Astrocyte (in vitro differentiated cells and primary cell): ENCODE measurements around the gene KXD1. TPM values are rescaled to one million over a fixed set of nuclear protein-coding genes. Genes with fewer than 3 reads are reported as not detected.
"Not testable (repeated sequence)": the region's sequence is repeated elsewhere in the genome, so short reads cannot be mapped to it uniquely, and the experiment has no call there.

Experiments used
- DNase-seq: peaks from one replicate; pipeline ENCODE4 v3.0.0-alpha.2; 2010; ENCODE audit warnings: low read depth
- FAIRE-seq: peaks from 2 replicates; lab custom pipeline; 2011; peaks lifted over from hg19 to GRCh38; lab: Jason Lieb, UNC
- H2AFZ ChIP-seq: 2 replicates; pipeline ENCODE4 v1.6.0; 2012; ENCODE audit warnings: low read depth, low read length, inconsistent platforms
- H3K27ac ChIP-seq: 2 replicates; pipeline ENCODE4 v1.5.1; 2011; ENCODE audit warnings: low read depth, low read length, inconsistent platforms
- H3K27me3 ChIP-seq: 2 replicates; pipeline ENCODE4 v1.6.0; 2011; ENCODE audit warnings: low read length, inconsistent platforms; ENCODE audit not compliant: insufficient read depth
- H3K36me3 ChIP-seq: 2 replicates; pipeline ENCODE4 v1.5.1; 2011; ENCODE audit warnings: low read length, inconsistent platforms; ENCODE audit not compliant: insufficient read depth
- H3K4me1 ChIP-seq: 2 replicates; pipeline ENCODE4 v1.5.1; 2011; ENCODE audit warnings: low read length, inconsistent platforms; ENCODE audit not compliant: insufficient read depth
- H3K4me2 ChIP-seq: 2 replicates; pipeline ENCODE4 v1.6.0; 2012; ENCODE audit warnings: low read length, inconsistent platforms
- H3K4me3 ChIP-seq: 2 replicates; pipeline ENCODE4 v1.5.1; 2011; ENCODE audit warnings: low read depth, mild to moderate bottlenecking, low read length, inconsistent platforms; ENCODE audit not compliant: insufficient read depth
- H3K79me2 ChIP-seq: 2 replicates; pipeline ENCODE4 v1.6.0; 2012; ENCODE audit warnings: mild to moderate bottlenecking, low read length, inconsistent platforms; ENCODE audit not compliant: insufficient read depth
- H3K9ac ChIP-seq: 2 replicates; pipeline ENCODE4 v1.6.0; 2012; ENCODE audit warnings: mild to moderate bottlenecking, low read length, inconsistent platforms
- H3K9me3 ChIP-seq: 2 replicates; pipeline ENCODE4 v1.5.1; 2012; ENCODE audit warnings: low read depth, mild to moderate bottlenecking, low read length, inconsistent platforms; ENCODE audit not compliant: insufficient read depth
- H4K20me1 ChIP-seq: 2 replicates; pipeline ENCODE4 v1.6.0; 2012; ENCODE audit warnings: low read length, inconsistent platforms; ENCODE audit not compliant: insufficient read depth
- H3K27ac Mint-ChIP-seq: one replicate; pipeline ENCODE4 v1.8.0; 2021; ENCODE audit warnings: mild to moderate bottlenecking, mixed read lengths; ENCODE audit not compliant: unreplicated experiment
- H3K27me3 Mint-ChIP-seq: one replicate; pipeline ENCODE4 v1.8.0; 2021; ENCODE audit warnings: low read depth, mixed read lengths; ENCODE audit not compliant: unreplicated experiment
- H3K36me3 Mint-ChIP-seq: one replicate; pipeline ENCODE4 v1.8.0; 2021; ENCODE audit warnings: low read depth, mixed read lengths; ENCODE audit not compliant: unreplicated experiment
- H3K4me1 Mint-ChIP-seq: one replicate; pipeline ENCODE4 v1.8.0; 2021; ENCODE audit warnings: low read depth, mixed read lengths; ENCODE audit not compliant: unreplicated experiment
- H3K4me3 Mint-ChIP-seq: one replicate; pipeline ENCODE4 v1.8.0; 2021; ENCODE audit warnings: mild to moderate bottlenecking, moderate library complexity, mixed read lengths; ENCODE audit not compliant: unreplicated experiment
- H3K9me3 Mint-ChIP-seq: one replicate; pipeline ENCODE4 v1.8.0; 2021; ENCODE audit warnings: mild to moderate bottlenecking, mixed read lengths; ENCODE audit not compliant: unreplicated experiment
- EZH2 ChIP-seq: IDR thresholded peaks from 2 replicates; pipeline ENCODE4 v1.6.1; 2012; ENCODE audit warnings: mild to moderate bottlenecking, low read length, inconsistent platforms; ENCODE audit not compliant: insufficient read depth
- total RNA-seq: library from RNA; stranded (reverse); gene quantifications from 2 replicates; pipeline ENCODE4 v1.2.1, GENCODE V29; 2021
- TF ChIP-seq, protein P1 (sequence below): IDR thresholded peaks from 2 replicates; pipeline ENCODE4 v1.5.1; 2011; ENCODE audit warnings: low read depth, mild to moderate bottlenecking, inconsistent platforms, low read length, moderate library complexity; ENCODE audit not compliant: insufficient read depth

The KXD1 gene
- total RNA-seq, 1 donor from 2014 or later = 80.2 TPM

DNA sequence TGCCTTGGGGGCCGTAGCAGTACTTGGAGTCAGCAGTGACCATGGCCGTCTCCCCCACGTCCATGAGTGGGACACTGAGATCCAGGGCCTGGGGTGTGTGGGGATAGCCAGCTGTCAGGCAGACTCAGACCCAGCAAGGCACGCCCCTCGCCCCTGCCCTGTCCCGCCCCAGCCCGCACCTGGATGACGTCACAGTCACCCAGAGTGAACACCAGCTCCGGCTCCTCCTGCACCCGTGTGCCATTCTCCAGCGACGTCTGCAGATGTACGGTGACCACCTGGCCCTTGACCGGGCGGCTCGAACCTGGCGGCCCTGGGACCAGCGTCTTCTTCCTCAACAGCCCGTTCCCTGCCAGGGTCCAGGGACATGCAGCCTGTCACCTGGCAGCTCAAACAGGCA lies 18.3 kb upstream of the KXD1 start:
- no peak for FAIRE-seq
- no peak for TF ChIP-seq EZH2
- TF ChIP-seq, protein P1, sequence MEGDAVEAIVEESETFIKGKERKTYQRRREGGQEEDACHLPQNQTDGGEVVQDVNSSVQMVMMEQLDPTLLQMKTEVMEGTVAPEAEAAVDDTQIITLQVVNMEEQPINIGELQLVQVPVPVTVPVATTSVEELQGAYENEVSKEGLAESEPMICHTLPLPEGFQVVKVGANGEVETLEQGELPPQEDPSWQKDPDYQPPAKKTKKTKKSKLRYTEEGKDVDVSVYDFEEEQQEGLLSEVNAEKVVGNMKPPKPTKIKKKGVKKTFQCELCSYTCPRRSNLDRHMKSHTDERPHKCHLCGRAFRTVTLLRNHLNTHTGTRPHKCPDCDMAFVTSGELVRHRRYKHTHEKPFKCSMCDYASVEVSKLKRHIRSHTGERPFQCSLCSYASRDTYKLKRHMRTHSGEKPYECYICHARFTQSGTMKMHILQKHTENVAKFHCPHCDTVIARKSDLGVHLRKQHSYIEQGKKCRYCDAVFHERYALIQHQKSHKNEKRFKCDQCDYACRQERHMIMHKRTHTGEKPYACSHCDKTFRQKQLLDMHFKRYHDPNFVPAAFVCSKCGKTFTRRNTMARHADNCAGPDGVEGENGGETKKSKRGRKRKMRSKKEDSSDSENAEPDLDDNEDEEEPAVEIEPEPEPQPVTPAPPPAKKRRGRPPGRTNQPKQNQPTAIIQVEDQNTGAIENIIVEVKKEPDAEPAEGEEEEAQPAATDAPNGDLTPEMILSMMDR = no peak
- Histone ChIP-seq H3K27me3 (no peaks in the 10 kb centered on the region), H3K9me3 (no peaks in the 10 kb centered on the region), H3K4me2 (no peak overlapping the region), H3K36me3 (peaks cover 9% of the 10 kb centered on the region), H3K9ac (no peak overlapping the region), H4K20me1 (peaks cover 9% of the 10 kb centered on the region), H3K79me2 (peaks cover 16% of the 10 kb centered on the region), H3K4me3 (no peak overlapping the region), H3K27ac (no peak overlapping the region), H2AFZ (no peak overlapping the region), H3K4me1 (peaks cover 14% of the 10 kb centered on the region)
- Mint-ChIP-seq H3K27me3 (no peaks in the 10 kb centered on the region), H3K4me3 (no peak overlapping the region), H3K36me3 (peaks cover 18% of the 10 kb centered on the region), H3K27ac (no peak overlapping the region), H3K9me3 (no peaks in the 10 kb centered on the region), H3K4me1 (no peaks in the 10 kb centered on the region)
- DNase-seq = no peak

DNA sequence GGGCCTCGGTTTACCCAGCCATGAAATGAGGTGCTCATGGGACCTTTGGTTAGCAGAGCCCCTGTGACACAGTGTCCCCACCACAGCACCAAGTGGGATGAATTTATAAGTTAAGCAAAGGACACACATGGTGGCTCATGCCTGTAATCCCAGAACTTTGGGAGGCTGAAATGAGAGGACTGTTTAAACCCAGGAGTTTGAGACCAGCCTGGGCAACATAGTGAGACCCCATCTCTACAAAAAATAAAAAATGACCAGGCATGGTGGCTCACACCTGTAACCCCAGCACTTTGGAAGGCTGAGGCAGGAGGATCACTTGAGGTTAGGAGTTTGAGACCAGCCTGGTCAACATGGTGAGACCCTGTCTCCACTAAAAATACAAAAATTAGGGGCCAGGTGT lies 17.5 kb upstream of the KXD1 start:
- H3K9ac ChIP-seq = peak overlapping the region; percentile 6
- not testable (repeated sequence) for FAIRE-seq, H2AFZ ChIP-seq, H3K36me3 ChIP-seq, H3K4me1 Mint-ChIP-seq, H3K9me3 Mint-ChIP-seq, H3K27ac ChIP-seq, H3K27ac Mint-ChIP-seq, H3K27me3 ChIP-seq, H3K9me3 ChIP-seq, DNase-seq, H3K4me2 ChIP-seq, H3K27me3 Mint-ChIP-seq, H3K4me3 Mint-ChIP-seq, H4K20me1 ChIP-seq, H3K4me3 ChIP-seq
- peaks cover 16% of the 10 kb centered on the region for H3K79me2 ChIP-seq
- H3K4me1 ChIP-seq = peaks cover 14% of the 10 kb centered on the region
- peaks cover 16% of the 10 kb centered on the region for H3K36me3 Mint-ChIP-seq

DNA sequence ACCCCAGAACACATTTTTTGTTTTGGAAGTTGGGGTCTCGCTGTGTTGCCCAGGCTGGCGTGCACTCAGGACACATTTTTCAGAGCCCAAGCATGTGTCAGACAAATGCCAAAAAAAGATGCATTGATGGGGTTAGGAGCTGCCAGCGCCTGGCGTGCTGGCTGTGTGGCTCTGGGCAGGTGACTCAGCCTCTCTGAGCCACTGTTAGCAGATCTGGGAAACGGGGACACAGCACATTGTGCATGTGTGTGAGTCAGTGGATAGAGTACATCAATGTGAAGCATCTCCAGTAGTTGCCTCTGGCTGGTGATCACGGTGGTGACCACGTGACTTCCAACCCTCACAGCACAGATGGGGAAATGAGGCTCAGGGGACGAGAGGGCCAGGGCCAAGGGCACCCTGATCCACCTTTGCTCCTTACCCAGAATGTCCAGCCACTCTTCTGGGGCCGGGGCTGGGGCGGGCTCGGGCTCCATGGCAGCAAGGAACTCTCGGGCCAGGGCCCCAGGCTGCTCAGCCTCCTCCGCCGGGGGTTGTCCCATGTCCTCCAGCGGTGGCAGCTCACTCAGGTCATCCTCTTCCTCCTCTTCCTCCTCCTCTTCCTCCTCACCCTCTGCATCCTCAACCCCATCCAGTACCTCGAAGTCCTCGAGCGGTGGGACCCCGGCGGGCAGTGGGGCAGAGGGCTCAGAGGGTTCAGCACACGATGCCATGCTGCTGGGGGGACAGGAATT lies 16.2 kb upstream of the KXD1 start:
- H3K36me3 ChIP-seq = peaks cover 9% of the 10 kb centered on the region
- H3K4me1 Mint-ChIP-seq = no peaks in the 10 kb centered on the region
- no peaks in the 10 kb centered on the region for H3K9me3 ChIP-seq
- peak overlapping the region; percentile 77 for H3K9ac ChIP-seq
- H3K4me3 ChIP-seq = no peak overlapping the region
- H3K9me3 Mint-ChIP-seq = no peaks in the 10 kb centered on the region
- no peaks in the 10 kb centered on the region for H3K27me3 ChIP-seq
- H3K4me1 ChIP-seq = peaks cover 14% of the 10 kb centered on the region
- no peak for DNase-seq
- H3K27ac Mint-ChIP-seq = no peak overlapping the region
- H3K36me3 Mint-ChIP-seq = peaks cover 8% of the 10 kb centered on the region
- H4K20me1 ChIP-seq = peaks cover 9% of the 10 kb centered on the region
- H3K27ac ChIP-seq = no peak overlapping the region
- no peak overlapping the region for H3K4me2 ChIP-seq
- FAIRE-seq = no peak
- H3K79me2 ChIP-seq = peaks cover 16% of the 10 kb centered on the region
- no peaks in the 10 kb centered on the region for H3K27me3 Mint-ChIP-seq
- no peak overlapping the region for H2AFZ ChIP-seq
- TF ChIP-seq, protein P1 = no peak
- peak overlapping the region; percentile 42 for H3K4me3 Mint-ChIP-seq
